GM23338 (cell line): ENCODE results near the gene NCOA1. TPM values are rescaled to one million over a fixed set of nuclear protein-coding genes. Genes with fewer than 3 reads are reported as not detected.

Source experiments
- ATAC-seq: fragments of 200-7000 bp; cut with Tn5 transposase; 3 replicates; pipeline ENCODE4 v1.9.1; 2020
- DNase-seq: peaks from one replicate; pipeline ENCODE4 v3.0.0-alpha.2; 2015; ENCODE audit warnings: low spot score
- H2AFZ ChIP-seq: fragments of 200-600 bp; sonication (generic); 2 replicates; pipeline ENCODE4 v1.8.0; 2016; ENCODE audit warnings: antibody characterized with exemption, mild to moderate bottlenecking, moderate library complexity
- H3F3A ChIP-seq: fragments of 200-600 bp; sonication (generic); replicated peaks from 2 replicates; pipeline ENCODE4 v1.8.0; 2017; ENCODE audit warnings: antibody characterized with exemption, mixed run types, low read depth
- H3K27ac ChIP-seq: fragments of 200-600 bp; sonication (generic); 2 replicates; pipeline ENCODE4 v1.6.1; 2016; ENCODE audit warnings: low read depth
- H3K27me3 ChIP-seq: fragments of 200-600 bp; sonication (generic); 2 replicates; pipeline ENCODE4 v1.8.0; 2016; ENCODE audit warnings: mild to moderate bottlenecking, mixed run types, moderate library complexity; ENCODE audit not compliant: insufficient read depth
- H3K36me3 ChIP-seq: fragments of 200-600 bp; sonication (generic); 2 replicates; pipeline ENCODE4 v1.8.0; 2016; ENCODE audit warnings: mild to moderate bottlenecking; ENCODE audit not compliant: insufficient read depth
- H3K4me1 ChIP-seq: fragments of 200-600 bp; sonication (generic); 2 replicates; pipeline ENCODE4 v1.8.0; 2016; ENCODE audit warnings: mild to moderate bottlenecking, moderate library complexity; ENCODE audit not compliant: insufficient read depth
- H3K4me2 ChIP-seq: fragments of 200-600 bp; sonication (generic); 2 replicates; pipeline ENCODE4 v1.7.1; 2017; ENCODE audit warnings: mixed run types
- H3K4me3 ChIP-seq: fragments of 200-600 bp; sonication (generic); 2 replicates; pipeline ENCODE4 v1.6.1; 2016; ENCODE audit warnings: mixed run types
- H3K79me2 ChIP-seq: fragments of 200-600 bp; sonication (generic); replicated peaks from 2 replicates; pipeline ENCODE4 v1.8.0; 2017; ENCODE audit warnings: mild to moderate bottlenecking; ENCODE audit not compliant: insufficient read depth
- H3K9me2 ChIP-seq: fragments of 200-600 bp; sonication (generic); 2 replicates; pipeline ENCODE4 v1.8.0; 2017; ENCODE audit not compliant: insufficient read depth
- H4K20me1 ChIP-seq: fragments of 200-600 bp; sonication (generic); replicated peaks from 2 replicates; pipeline ENCODE4 v1.8.0; 2017; ENCODE audit warnings: mild to moderate bottlenecking; ENCODE audit not compliant: insufficient read depth
- H3K27ac Mint-ChIP-seq: 2 replicates; pipeline ENCODE4 v1.8.0; 2020; ENCODE audit warnings: inconsistent platforms, mild to moderate bottlenecking, moderate library complexity, mixed read lengths
- H3K27me3 Mint-ChIP-seq: 3 replicates; pipeline ENCODE4 v1.8.0; 2022; ENCODE audit warnings: low read depth, mild to moderate bottlenecking, moderate library complexity, mixed read lengths, inconsistent platforms; ENCODE audit not compliant: insufficient read depth, poor library complexity
- H3K36me3 Mint-ChIP-seq: 3 replicates; pipeline ENCODE4 v1.8.0; 2021; ENCODE audit warnings: low read depth, mild to moderate bottlenecking, inconsistent platforms, moderate library complexity, mixed read lengths
- H3K4me1 Mint-ChIP-seq: 3 replicates; pipeline ENCODE4 v1.8.0; 2020; ENCODE audit warnings: mild to moderate bottlenecking, inconsistent platforms, mixed read lengths
- H3K4me3 Mint-ChIP-seq: 3 replicates; pipeline ENCODE4 v1.8.0; 2021; ENCODE audit warnings: moderate library complexity, mild to moderate bottlenecking, inconsistent platforms, mixed read lengths
- H3K9me3 Mint-ChIP-seq: 3 replicates; pipeline ENCODE4 v1.8.0; 2020; ENCODE audit warnings: moderate library complexity, mild to moderate bottlenecking, inconsistent platforms, mixed read lengths
- CREB1 ChIP-seq: fragments of 250-450 bp; sonication (Bioruptor Pico); IDR thresholded peaks from 2 replicates; pipeline ENCODE4 v1.5.0; 2020; ENCODE audit warnings: low read depth, mild to moderate bottlenecking, moderate library complexity
- CTCF ChIP-seq, 2 experiments: fragments of 200-600 bp in 1 of 2; sonication (generic) in 1 of 2; conservative IDR thresholded peaks; 2 replicates each; pipeline versions ENCODE4 v1.5.1 to v1.6.1; 2016 to 2017; ENCODE audit warnings: antibody characterized with exemption in 2 of 2, low read depth in 2 of 2, mild to moderate bottlenecking in 2 of 2, moderate library complexity in 1 of 2
- ETS1 ChIP-seq: IDR thresholded peaks from 2 replicates; pipeline ENCODE4 v1.6.1; 2016; ENCODE audit warnings: antibody characterized with exemption
- JUNB ChIP-seq: IDR thresholded peaks from one replicate; pipeline ENCODE4 v1.6.1; 2016; ENCODE audit warnings: antibody characterized with exemption; ENCODE audit not compliant: unreplicated experiment
- NANOG ChIP-seq: IDR thresholded peaks from 2 replicates; pipeline ENCODE4 v1.6.1; 2016; ENCODE audit warnings: antibody characterized with exemption, borderline replicate concordance
- POLR2AphosphoS5 ChIP-seq: IDR thresholded peaks from 2 replicates; pipeline ENCODE4 v1.6.1; 2016; ENCODE audit warnings: antibody characterized with exemption, low read depth
- REST ChIP-seq: IDR thresholded peaks from one replicate; pipeline ENCODE4 v1.6.1; 2018; ENCODE audit warnings: antibody characterized with exemption; ENCODE audit not compliant: unreplicated experiment
- STAT1 ChIP-seq: IDR thresholded peaks from one replicate; pipeline ENCODE4 v1.6.1; 2016; ENCODE audit warnings: antibody characterized with exemption; ENCODE audit not compliant: unreplicated experiment
- ZNF462 ChIP-seq: fragments of 250-450 bp; sonication (Bioruptor Pico); IDR thresholded peaks from 2 replicates; pipeline ENCODE4 v1.5.0; 2020; ENCODE audit warnings: mild to moderate bottlenecking, moderate library complexity
- polyA plus RNA-seq: library from polyadenylated mRNA; unstranded; fragments of >200 nt; fragmentation: Nextera tagmentation; extraction: Ambion mirVana; gene quantifications from 2 replicates; pipeline ENCODE4 v1.2.1, GENCODE V29; 2016
- total RNA-seq: library from RNA; depleted of rRNA; stranded (reverse); fragments of >200 nt; shearing (Covaris generic); gene quantifications from 2 replicates; pipeline ENCODE4 v1.2.3, GENCODE V29; 2014

The NCOA1 gene
- total and polyA plus RNA-seq, 2 experiments from 2014 or later = 7.1 to 15.1 TPM

- TF ChIP-seq REST (no peak), POLR2AphosphoS5 (no peak), STAT1 (no peak)
Observed at GRCh38 chr2:24702800-24703199, 211.7 kb downstream of the NCOA1 start (continued).

GRCh38 chr2:24704692-24705091, 213.6 kb downstream of the NCOA1 start:
- no peaks in the 10 kb centered on the region for H3K9me3 Mint-ChIP-seq
- no peak overlapping the region for H3K4me2 ChIP-seq
- no peak for DNase-seq
- H3K27ac Mint-ChIP-seq = no peak overlapping the region
- peaks cover 15% of the 10 kb centered on the region for H3K4me1 Mint-ChIP-seq
- peaks cover 2% of the 10 kb centered on the region for H3K27me3 Mint-ChIP-seq
- no peak for ATAC-seq
- no peak overlapping the region for H2AFZ ChIP-seq
- H3F3A ChIP-seq = no peaks in the 10 kb centered on the region
- H3K27ac ChIP-seq = no peak overlapping the region
- H3K27me3 ChIP-seq = no peaks in the 10 kb centered on the region
- H3K9me2 ChIP-seq = no peaks in the 10 kb centered on the region
- no peak overlapping the region for H3K4me3 Mint-ChIP-seq
- H3K79me2 ChIP-seq = no peaks in the 10 kb centered on the region
- H3K4me1 ChIP-seq = peaks cover 14% of the 10 kb centered on the region; the same call in 1 of the 2 replicates
- H3K36me3 Mint-ChIP-seq = no peaks in the 10 kb centered on the region
- no peaks in the 10 kb centered on the region for H4K20me1 ChIP-seq
- H3K4me3 ChIP-seq = no peak overlapping the region
- H3K36me3 ChIP-seq = no peaks in the 10 kb centered on the region
- TF ChIP-seq NANOG = no peak
- no peak for TF ChIP-seq CTCF (conservative IDR thresholded peaks at IDR 0.05; ENCODE audit: low read depth in 2 of 2)
- TF ChIP-seq POLR2AphosphoS5 = no peak
- no peak for TF ChIP-seq ETS1
- TF ChIP-seq CREB1 (CRISPR knock-in tag) = no peak
- TF ChIP-seq REST = no peak
- TF ChIP-seq JUNB = no peak
- no peak for TF ChIP-seq ZNF462 (CRISPR knock-in tag)
